ENCODE measurements around the gene MARF1. TPM values are rescaled to one million over a fixed set of nuclear protein-coding genes. Genes with fewer than 3 reads are reported as not detected.
"Not testable (repeated sequence)": the region's sequence is repeated elsewhere in the genome, so short reads cannot be mapped to it uniquely, and the experiment has no call there.

MARF1 gene
- total RNA-seq, 6 donors from 2014 or later, result 27.2 to 94.3 (median 71.3) TPM

GRCh38 chr16:15647294-15648014 is 4.5 kb upstream of the MARF1 start:
- ATAC-seq (ENCODE audit: low FRiP score in 2 of 2) (no peak), DNase-seq (no peak)
- Histone ChIP-seq H3K9me3 (no peaks in the 10 kb centered on the region), H3K27ac (no peak overlapping the region), H3K4me3 (no peak overlapping the region), H3K36me3 (no peaks in the 10 kb centered on the region), H3K27me3 (no peaks in the 10 kb centered on the region), H3K4me1 (peaks cover 20 to 36% (median 23%) of the 10 kb centered on the region in 4 donors)
- TF ChIP-seq, protein P1, sequence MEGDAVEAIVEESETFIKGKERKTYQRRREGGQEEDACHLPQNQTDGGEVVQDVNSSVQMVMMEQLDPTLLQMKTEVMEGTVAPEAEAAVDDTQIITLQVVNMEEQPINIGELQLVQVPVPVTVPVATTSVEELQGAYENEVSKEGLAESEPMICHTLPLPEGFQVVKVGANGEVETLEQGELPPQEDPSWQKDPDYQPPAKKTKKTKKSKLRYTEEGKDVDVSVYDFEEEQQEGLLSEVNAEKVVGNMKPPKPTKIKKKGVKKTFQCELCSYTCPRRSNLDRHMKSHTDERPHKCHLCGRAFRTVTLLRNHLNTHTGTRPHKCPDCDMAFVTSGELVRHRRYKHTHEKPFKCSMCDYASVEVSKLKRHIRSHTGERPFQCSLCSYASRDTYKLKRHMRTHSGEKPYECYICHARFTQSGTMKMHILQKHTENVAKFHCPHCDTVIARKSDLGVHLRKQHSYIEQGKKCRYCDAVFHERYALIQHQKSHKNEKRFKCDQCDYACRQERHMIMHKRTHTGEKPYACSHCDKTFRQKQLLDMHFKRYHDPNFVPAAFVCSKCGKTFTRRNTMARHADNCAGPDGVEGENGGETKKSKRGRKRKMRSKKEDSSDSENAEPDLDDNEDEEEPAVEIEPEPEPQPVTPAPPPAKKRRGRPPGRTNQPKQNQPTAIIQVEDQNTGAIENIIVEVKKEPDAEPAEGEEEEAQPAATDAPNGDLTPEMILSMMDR (IDR thresholded peaks at IDR 0.05), result no peak
- TF ChIP-seq EP300 (IDR thresholded peaks at IDR 0.05) (no peak), POLR2A (IDR thresholded peaks at IDR 0.05) (no peak), POLR2AphosphoS5 (IDR thresholded peaks at IDR 0.05) (no peak)
- 76 to 87% methylated on average over 7 of the region's 7 CpGs for WGBS, 2 donors

DNA sequence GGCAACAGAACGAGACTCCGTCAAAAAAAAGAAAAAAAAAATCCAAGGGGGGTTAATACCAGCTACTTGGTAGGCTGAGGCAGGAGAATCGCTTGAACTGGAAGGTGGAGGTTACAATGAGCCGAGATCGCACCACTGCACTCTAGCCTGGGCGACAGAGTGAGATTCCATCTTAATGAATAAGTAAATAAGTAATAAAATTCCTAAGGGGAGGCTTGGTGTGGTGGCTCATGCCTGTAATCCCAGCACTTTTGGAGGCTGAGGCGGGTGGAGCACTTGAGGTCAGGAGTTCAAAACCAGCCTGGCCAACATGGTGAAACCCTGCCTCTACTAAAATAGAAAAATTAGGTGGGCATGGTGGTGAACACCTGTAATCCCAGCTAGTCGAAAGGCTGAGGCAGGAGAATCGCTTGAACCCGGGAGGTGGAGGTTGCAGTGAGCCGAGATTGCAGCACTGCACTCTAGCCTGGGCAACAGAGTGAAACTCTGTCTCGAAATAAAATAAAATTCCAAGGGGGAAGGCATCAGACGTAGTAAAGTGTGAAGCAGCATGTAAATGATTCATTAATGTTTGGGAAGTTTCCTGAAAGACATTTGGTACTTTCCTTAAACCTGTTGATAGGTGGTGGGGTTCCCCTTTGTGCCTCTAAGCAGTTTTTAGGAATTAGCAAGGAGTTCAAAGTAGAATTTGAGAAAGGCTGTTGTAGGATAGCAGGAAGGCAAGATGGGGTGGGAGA is 3.8 kb upstream of the MARF1 start:
- 83% methylated on average over 13 of the region's 13 CpGs for WGBS, 2 donors
- H3K27ac ChIP-seq; ATAC-seq (ENCODE audit: low FRiP score in 2 of 2); DNase-seq; H3K36me3 ChIP-seq; H3K9me3 ChIP-seq; H3K4me3 ChIP-seq; H3K27me3 ChIP-seq: not testable (repeated sequence)
- peaks cover 19 to 33% (median 25%) of the 10 kb centered on the region in 4 donors for H3K4me1 ChIP-seq

GRCh38 chr16:15644962-15645465 is 2.1 kb upstream of the MARF1 start:
- peak in 1 of 2 donors; percentile 29 for DNase-seq

DNA sequence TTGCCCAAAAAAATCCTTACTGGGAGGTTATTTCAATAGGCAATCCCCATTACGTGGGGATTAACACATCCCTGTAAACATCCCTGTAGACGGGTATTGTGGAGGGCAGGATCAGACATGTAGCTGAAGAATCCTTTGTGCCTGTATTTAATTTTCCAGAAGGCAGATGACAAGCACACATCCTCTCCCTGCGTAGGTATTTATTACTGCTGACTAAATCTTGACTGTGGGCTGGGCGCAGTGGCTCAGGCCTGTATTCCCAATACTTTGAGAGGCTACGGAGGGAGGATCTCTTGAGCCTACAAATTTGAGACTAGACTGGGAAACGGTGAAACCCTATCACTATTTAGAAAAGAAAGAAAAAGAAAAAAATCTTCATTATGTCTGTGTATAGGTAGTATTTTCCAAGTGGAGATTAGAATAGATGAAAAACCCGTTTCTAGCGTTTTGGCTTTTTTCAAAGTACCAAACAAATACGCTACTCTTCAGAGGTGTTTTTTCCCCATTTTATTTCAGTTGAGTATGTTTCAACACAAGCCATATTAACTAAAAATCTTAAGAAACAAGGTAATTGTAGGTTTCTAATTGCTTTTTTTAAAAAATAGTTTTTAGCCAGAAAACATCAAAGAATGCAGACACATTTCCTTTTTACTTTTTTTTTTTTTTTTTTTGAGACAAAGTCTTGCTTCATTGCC is 1.5 kb upstream of the MARF1 start:
- no peaks in the 10 kb centered on the region for H3K36me3 ChIP-seq
- no peaks in the 10 kb centered on the region for H3K9me3 ChIP-seq
- no peak for TF ChIP-seq EP300 (IDR thresholded peaks at IDR 0.05)
- no peak for TF ChIP-seq POLR2AphosphoS5 (IDR thresholded peaks at IDR 0.05)
- TF ChIP-seq POLR2A (IDR thresholded peaks at IDR 0.05), result no peak
- TF ChIP-seq, protein P1 (IDR thresholded peaks at IDR 0.05), result no peak
- no peak for DNase-seq
- WGBS, 2 donors, result 71 to 74% methylated on average over 9 of the region's 9 CpGs
- H3K4me1 ChIP-seq, result peaks cover 23 to 35% (median 27%) of the 10 kb centered on the region in 4 donors
- peak overlapping the region in 1 of 4 donors; percentile 96 for H3K27ac ChIP-seq
- no peaks in the 10 kb centered on the region for H3K27me3 ChIP-seq
- ATAC-seq (ENCODE audit: low FRiP score in 2 of 2), result no peak
- H3K4me3 ChIP-seq, result peak overlapping the region in 1 of 4 donors; percentile 81

More at GRCh38 chr16:15644962-15645465, 2.1 kb upstream of the MARF1 start:
- ATAC-seq (ENCODE audit: low FRiP score in 2 of 2); H3K27me3 ChIP-seq; H3K36me3 ChIP-seq; H3K27ac ChIP-seq; H3K9me3 ChIP-seq; H3K4me3 ChIP-seq: not testable (repeated sequence)
- H3K4me1 ChIP-seq, result peaks cover 26 to 39% (median 31%) of the 10 kb centered on the region in 4 donors
- WGBS, 2 donors, result 75 to 83% methylated on average over 10 of the region's 10 CpGs

DNA sequence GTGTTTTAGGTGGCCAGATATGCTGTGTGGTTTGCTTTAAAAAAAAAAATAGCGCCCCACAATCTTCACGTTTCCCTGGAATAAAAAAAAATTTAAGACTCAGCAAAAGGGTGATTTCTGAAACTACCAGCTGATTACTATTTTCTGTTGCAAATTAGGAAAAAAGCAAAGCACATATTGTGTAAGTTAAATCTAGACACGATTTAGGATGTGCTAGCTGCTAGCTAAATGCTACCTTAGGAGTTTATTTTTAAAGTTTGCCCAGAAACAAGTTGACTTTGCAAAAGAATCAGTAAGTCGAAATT is 944 bp upstream of the MARF1 start:
- Histone ChIP-seq H3K4me3 (peak overlapping the region in 3 of 4 donors; percentile 81 to 96 (median 91)), H3K4me1 (peaks cover 21 to 31% (median 26%) of the 10 kb centered on the region in 4 donors), H3K36me3 (peaks cover 0 to 5% (median 2%) of the 10 kb centered on the region in 4 donors), H3K27me3 (no peaks in the 10 kb centered on the region), H3K9me3 (no peaks in the 10 kb centered on the region), H3K27ac (peak overlapping the region; percentile 96 to 99 (median 98))
- WGBS, 2 donors, result 19 to 21% methylated on average over 4 of the region's 4 CpGs
- no peak for ATAC-seq (ENCODE audit: low FRiP score in 2 of 2)
- DNase-seq, result no peak
- TF ChIP-seq EP300 (IDR thresholded peaks at IDR 0.05) (no peak), POLR2AphosphoS5 (IDR thresholded peaks at IDR 0.05) (no peak), POLR2A (IDR thresholded peaks at IDR 0.05) (no peak)
- TF ChIP-seq, protein P1 (IDR thresholded peaks at IDR 0.05), result no peak

Data from upper lobe of left lung (tissue), 6 donors.